Vagina (tissue), 2 donors: ENCODE results near the gene LCP1. TPM values are rescaled to one million over a fixed set of nuclear protein-coding genes. Genes with fewer than 3 reads are reported as not detected.

Experiments
- DNase-seq, 2 donors: peaks; one replicate each; pipeline ENCODE4 v3.0.0-alpha.2; 2017; ENCODE audit errors: extremely low spot score in 2 of 2
- H3K27ac ChIP-seq: fragments of 200-600 bp; sonication (generic); one replicate; pipeline ENCODE4 v1.5.1; 2019
- H3K27me3 ChIP-seq: fragments of 200-600 bp; sonication (generic); one replicate; pipeline ENCODE4 v1.5.1; 2019
- H3K36me3 ChIP-seq, 2 donors: fragments of 200-600 bp; sonication (generic); one replicate each; pipeline ENCODE4 v1.5.1; 2017 to 2019
- H3K4me1 ChIP-seq: fragments of 200-600 bp; sonication (generic); one replicate; pipeline ENCODE4 v1.5.1; 2019
- H3K4me3 ChIP-seq, 2 donors: fragments of 200-600 bp; sonication (generic); 1 replicate in 1 of 2; 2 replicates in 1 of 2; pipeline ENCODE4 v1.5.1; 2016 to 2019
- H3K9me3 ChIP-seq: fragments of 200-600 bp; sonication (generic); one replicate; pipeline ENCODE4 v1.5.1; 2019
- POLR2A ChIP-seq, 2 donors: fragments of 450-650 bp; IDR thresholded peaks; one replicate each; pipeline ENCODE4 v1.6.1; 2017; ENCODE audit warnings: antibody characterized with exemption in 2 of 2, mild to moderate bottlenecking in 2 of 2, moderate library complexity in 2 of 2
- POLR2AphosphoS5 ChIP-seq, 2 donors: sonication (generic); formaldehyde crosslinking; IDR thresholded peaks; one replicate each; pipeline ENCODE4 v1.9.0; 2017; ENCODE audit warnings: antibody characterized with exemption in 2 of 2, mild to moderate bottlenecking in 2 of 2, low read depth in 1 of 2; ENCODE audit not compliant: insufficient read depth in 1 of 2
- intact Hi-C: fragments of 100-400 bp; cut with DNase I; formaldehyde crosslinking; loops from one replicate; pipeline ENCODE4 v1.15.1; 2023
- total RNA-seq: library from RNA; depleted of rRNA; stranded (reverse); fragments of >200 nt; gene quantifications from one replicate; pipeline ENCODE4 v1.2.3, GENCODE V29; 2016
- TF ChIP-seq, protein P1 (sequence below), 3 experiments: fragments of 450-650 bp in 2 of 3; fragments of 200-600 bp in 1 of 3; sonication (generic) in 1 of 3; IDR thresholded peaks; one replicate each; pipeline ENCODE4 v1.5.1; 2017 to 2019; ENCODE audit warnings: antibody characterized with exemption in 3 of 3, mild to moderate bottlenecking in 2 of 3, moderate library complexity in 2 of 3

Gene LCP1
- total RNA-seq, 1 donor from 2014 or later: 30.9 TPM

DNA sequence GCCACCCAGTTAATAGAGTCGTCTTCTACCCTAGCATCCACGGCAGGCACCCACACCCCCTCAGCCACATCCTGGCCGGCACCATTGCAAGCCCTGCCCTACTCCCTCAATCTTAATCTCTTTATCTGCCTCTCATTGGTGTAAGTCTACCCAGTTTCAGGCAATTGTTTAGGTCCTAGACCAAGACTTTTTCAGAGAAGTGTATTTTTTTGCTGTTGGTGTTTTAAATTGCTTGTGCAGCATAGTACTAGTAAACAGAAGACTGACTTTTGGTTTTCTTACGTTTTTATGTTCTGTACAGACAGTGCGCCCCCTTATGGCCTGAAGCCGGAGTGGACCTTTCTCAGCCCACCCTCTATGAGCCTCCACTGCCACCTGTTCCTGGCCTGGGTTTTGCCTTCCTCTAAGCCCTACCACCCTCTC, 2.3 kb upstream of the LCP1 start:
- TF ChIP-seq, protein P1, sequence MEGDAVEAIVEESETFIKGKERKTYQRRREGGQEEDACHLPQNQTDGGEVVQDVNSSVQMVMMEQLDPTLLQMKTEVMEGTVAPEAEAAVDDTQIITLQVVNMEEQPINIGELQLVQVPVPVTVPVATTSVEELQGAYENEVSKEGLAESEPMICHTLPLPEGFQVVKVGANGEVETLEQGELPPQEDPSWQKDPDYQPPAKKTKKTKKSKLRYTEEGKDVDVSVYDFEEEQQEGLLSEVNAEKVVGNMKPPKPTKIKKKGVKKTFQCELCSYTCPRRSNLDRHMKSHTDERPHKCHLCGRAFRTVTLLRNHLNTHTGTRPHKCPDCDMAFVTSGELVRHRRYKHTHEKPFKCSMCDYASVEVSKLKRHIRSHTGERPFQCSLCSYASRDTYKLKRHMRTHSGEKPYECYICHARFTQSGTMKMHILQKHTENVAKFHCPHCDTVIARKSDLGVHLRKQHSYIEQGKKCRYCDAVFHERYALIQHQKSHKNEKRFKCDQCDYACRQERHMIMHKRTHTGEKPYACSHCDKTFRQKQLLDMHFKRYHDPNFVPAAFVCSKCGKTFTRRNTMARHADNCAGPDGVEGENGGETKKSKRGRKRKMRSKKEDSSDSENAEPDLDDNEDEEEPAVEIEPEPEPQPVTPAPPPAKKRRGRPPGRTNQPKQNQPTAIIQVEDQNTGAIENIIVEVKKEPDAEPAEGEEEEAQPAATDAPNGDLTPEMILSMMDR (IDR thresholded peaks at IDR 0.05): no peak
- TF ChIP-seq POLR2A (IDR thresholded peaks at IDR 0.05): no peak
- no peak for TF ChIP-seq POLR2AphosphoS5 (IDR thresholded peaks at IDR 0.05; ENCODE audit: insufficient read depth in 1 of 2, low read depth in 1 of 2)
- intact Hi-C loops: no loop called here
- no peaks in the 10 kb centered on the region for H3K36me3 ChIP-seq
- no peaks in the 10 kb centered on the region for H3K4me1 ChIP-seq
- no peaks in the 10 kb centered on the region for H3K27me3 ChIP-seq
- H3K27ac ChIP-seq: no peak overlapping the region
- no peaks in the 10 kb centered on the region for H3K9me3 ChIP-seq
- no peak for DNase-seq
- no peak overlapping the region for H3K4me3 ChIP-seq

DNA sequence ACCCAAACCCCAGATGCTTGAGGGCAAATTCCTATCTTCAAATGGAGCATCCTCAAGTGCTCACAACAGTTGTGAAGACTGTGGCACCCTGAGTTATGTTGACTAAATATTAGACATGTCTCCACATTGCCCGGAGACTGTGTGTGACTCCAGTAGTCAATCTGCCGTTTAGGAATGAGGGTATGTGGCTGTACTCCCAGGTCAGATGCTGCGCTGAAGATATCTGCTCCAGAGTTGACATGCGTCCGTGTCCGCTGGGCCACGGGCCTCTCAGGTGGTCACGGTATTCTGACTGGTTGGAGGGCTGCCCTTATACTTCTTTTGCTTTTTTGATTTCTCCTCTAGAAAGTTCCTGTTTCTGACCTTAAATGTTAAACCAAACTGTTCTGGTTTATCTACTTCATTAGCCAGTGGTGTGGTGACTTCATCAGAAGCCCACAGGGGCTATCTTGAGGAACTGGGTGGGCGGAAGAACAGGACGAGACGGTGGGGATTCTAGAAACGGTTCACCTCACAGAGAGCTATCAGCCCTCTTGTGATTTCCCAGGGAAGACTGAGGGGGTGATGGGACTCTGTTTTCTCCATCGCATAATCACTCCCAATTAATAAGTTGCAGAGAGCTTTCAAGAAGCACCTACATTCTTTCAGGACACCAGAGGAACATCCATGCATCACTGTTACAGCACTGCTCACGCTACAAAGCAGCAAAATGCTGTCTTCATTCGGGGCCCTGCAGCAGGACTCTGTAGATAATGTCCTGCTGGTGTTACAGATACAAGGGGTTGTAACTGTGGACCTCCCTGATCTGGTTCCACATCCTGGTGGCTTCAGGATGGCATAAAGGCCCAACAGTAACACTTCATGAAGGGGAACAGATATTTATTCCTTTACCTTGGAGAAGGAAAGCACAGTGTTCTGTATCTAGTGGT, 1.3 kb upstream of the LCP1 start:
- H3K27ac ChIP-seq: no peak overlapping the region
- H3K9me3 ChIP-seq: no peaks in the 10 kb centered on the region
- intact Hi-C loops: no loop called here
- TF ChIP-seq POLR2AphosphoS5 (IDR thresholded peaks at IDR 0.05; ENCODE audit: insufficient read depth in 1 of 2, low read depth in 1 of 2): no peak
- TF ChIP-seq, protein P1 (IDR thresholded peaks at IDR 0.05): no peak
- TF ChIP-seq POLR2A (IDR thresholded peaks at IDR 0.05): no peak
- DNase-seq: no peak
- H3K36me3 ChIP-seq: no peaks in the 10 kb centered on the region
- no peaks in the 10 kb centered on the region for H3K27me3 ChIP-seq
- no peaks in the 10 kb centered on the region for H3K4me1 ChIP-seq
- H3K4me3 ChIP-seq: no peak overlapping the region

DNA sequence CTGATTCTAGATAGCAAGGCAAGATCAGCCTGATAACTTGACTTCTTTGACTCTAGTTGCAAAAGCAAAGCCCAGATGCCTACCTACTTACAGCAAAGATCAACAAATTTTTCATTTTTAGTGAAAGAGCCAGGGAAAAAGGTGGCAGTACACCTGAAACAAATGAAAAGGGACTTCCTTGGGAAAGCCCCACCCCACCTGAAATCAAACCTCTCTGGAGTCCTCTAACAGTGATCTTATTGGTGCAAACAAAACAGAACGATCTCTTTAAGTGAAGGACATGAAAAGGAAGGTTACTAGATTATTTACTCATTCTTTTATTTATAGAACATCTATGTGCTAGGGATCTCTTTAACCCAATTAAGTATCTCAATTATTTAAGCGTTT, 507 bp upstream of the LCP1 start:
- H3K27me3 ChIP-seq: no peaks in the 10 kb centered on the region
- H3K9me3 ChIP-seq: no peaks in the 10 kb centered on the region
- intact Hi-C loops: no loop called here
- TF ChIP-seq POLR2AphosphoS5 (IDR thresholded peaks at IDR 0.05; ENCODE audit: insufficient read depth in 1 of 2, low read depth in 1 of 2) (no peak), POLR2A (IDR thresholded peaks at IDR 0.05) (no peak)
- TF ChIP-seq, protein P1 (IDR thresholded peaks at IDR 0.05): no peak
- H3K27ac ChIP-seq: no peak overlapping the region
- H3K36me3 ChIP-seq: no peaks in the 10 kb centered on the region
- no peak for DNase-seq
- no peaks in the 10 kb centered on the region for H3K4me1 ChIP-seq
- H3K4me3 ChIP-seq: no peak overlapping the region

DNA sequence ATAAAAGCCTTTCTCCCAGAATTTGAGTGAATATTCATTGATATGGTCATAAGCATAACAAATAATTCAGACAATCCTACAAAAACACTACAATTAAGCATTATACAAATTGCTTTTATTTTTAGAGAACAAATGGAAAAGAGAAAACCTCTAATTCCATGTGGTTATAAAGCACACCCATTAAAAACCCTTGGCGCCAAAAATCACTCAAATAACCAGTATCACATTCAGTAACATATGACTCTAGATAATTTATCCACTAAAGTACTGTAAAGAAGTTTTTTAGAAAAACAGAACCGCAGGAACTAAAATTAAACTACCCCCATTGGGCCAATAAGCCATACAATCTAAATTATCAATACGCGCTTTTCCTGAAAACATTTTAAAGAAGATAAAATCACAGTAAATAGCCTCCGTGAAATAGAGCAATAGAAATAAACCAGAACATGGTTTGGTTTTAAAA, 569 bp downstream of the LCP1 start:
- no peaks in the 10 kb centered on the region for H3K4me1 ChIP-seq
- peak overlapping the region in 1 of 2 donors; percentile 21 for H3K4me3 ChIP-seq
- no peaks in the 10 kb centered on the region for H3K27me3 ChIP-seq
- peak overlapping the region; percentile 27 for H3K27ac ChIP-seq
- intact Hi-C loops: no loop called here
- no peak for TF ChIP-seq POLR2A (IDR thresholded peaks at IDR 0.05)
- TF ChIP-seq, protein P1 (IDR thresholded peaks at IDR 0.05): no peak
- no peak for DNase-seq
- no peaks in the 10 kb centered on the region for H3K9me3 ChIP-seq
- no peaks in the 10 kb centered on the region for H3K36me3 ChIP-seq
